GM12874 (cell line): Measurements from ENCODE around the gene RPL18.

ENCODE experiments used
- CTCF ChIP-seq: IDR thresholded peaks from 2 replicates; pipeline ENCODE4 v1.5.1; 2011; ENCODE audit warnings: low read depth, mild to moderate bottlenecking, control low read depth, low read length, moderate library complexity; ENCODE audit not compliant: insufficient read depth

Gene RPL18

GRCh38 chr19:48650974-48651682 lies 32.1 kb upstream of the RPL18 start:
- TF ChIP-seq CTCF, result no peak

GRCh38 chr19:48648134-48648533 lies 29.2 kb upstream of the RPL18 start:
- no peak for TF ChIP-seq CTCF

- no peak for TF ChIP-seq CTCF
Measured at GRCh38 chr19:48646722-48647216, 27.8 kb upstream of the RPL18 start.

GRCh38 chr19:48646001-48646721 lies 27.2 kb upstream of the RPL18 start, which contains the start of gene CA11:
CA11 (minus strand) TSS chr19:48646187; CDS start chr19:48645632, 555 bp downstream.
- TF ChIP-seq CTCF, result peak; percentile 91

GRCh38 chr19:48645620-48646000 lies 26.6 kb upstream of the RPL18 start:
- no peak for TF ChIP-seq CTCF

GRCh38 chr19:48644839-48645619 lies 26.1 kb upstream of the RPL18 start:
- TF ChIP-seq CTCF, result no peak

- no peak for TF ChIP-seq CTCF
Measured at GRCh38 chr19:48644355-48644754, 25.4 kb upstream of the RPL18 start.
